H9 (cell line): ENCODE measurements around the gene CLIC3. TPM values are rescaled to one million over a fixed set of nuclear protein-coding genes. Genes with fewer than 3 reads are reported as not detected.
A peak's percentile ranks its signal among the peaks of the same experiment; 100 is the strongest.

ENCODE experiments used
- DNase-seq: peaks from one replicate; pipeline ENCODE4 v3.0.0-alpha.2; 2017
- H2AFZ ChIP-seq: one replicate; pipeline ENCODE4 v1.6.1; 2013; ENCODE audit warnings: mild to moderate bottlenecking, low read length, control low read depth, moderate library complexity
- H2AK5ac ChIP-seq: 2 replicates; pipeline ENCODE4 v1.6.1; 2013; ENCODE audit warnings: low read length, control low read depth, mixed read lengths; ENCODE audit not compliant: insufficient read length
- H2BK120ac ChIP-seq: one replicate; pipeline ENCODE4 v1.6.1; 2013; ENCODE audit warnings: low read depth, mild to moderate bottlenecking, low read length, control low read depth, inconsistent platforms; ENCODE audit not compliant: poor library complexity, severe bottlenecking
- H2BK12ac ChIP-seq: 2 replicates; pipeline ENCODE4 v1.6.1; 2013; ENCODE audit warnings: low read length, control low read depth, mixed read lengths, low read depth; ENCODE audit not compliant: insufficient read length
- H2BK15ac ChIP-seq: 2 replicates; pipeline ENCODE4 v1.6.1; 2013; ENCODE audit warnings: low read depth, low read length, control low read depth
- H2BK20ac ChIP-seq: one replicate; pipeline ENCODE4 v1.6.1; 2013; ENCODE audit warnings: low read depth, mild to moderate bottlenecking, low read length, control low read depth, inconsistent platforms; ENCODE audit not compliant: poor library complexity, severe bottlenecking
- H2BK5ac ChIP-seq: 2 replicates; pipeline ENCODE4 v1.6.1; 2013; ENCODE audit warnings: low read length, control low read depth, mixed read lengths; ENCODE audit not compliant: insufficient read length
- H3K14ac ChIP-seq: 2 replicates; pipeline ENCODE4 v1.6.1; 2013; ENCODE audit warnings: low read length, control low read depth; ENCODE audit not compliant: insufficient read depth
- H3K18ac ChIP-seq: 2 replicates; pipeline ENCODE4 v1.6.1; 2013; ENCODE audit warnings: low read depth, mild to moderate bottlenecking, mixed read lengths, low read length, control low read depth; ENCODE audit not compliant: insufficient read length
- H3K23ac ChIP-seq: 2 replicates; pipeline ENCODE4 v1.6.1; 2013; ENCODE audit warnings: low read length, control low read depth, mixed read lengths, low read depth; ENCODE audit not compliant: insufficient read length
- H3K23me2 ChIP-seq: 2 replicates; pipeline ENCODE4 v1.6.1; 2013; ENCODE audit warnings: low read depth, mild to moderate bottlenecking, mixed read lengths, low read length, control low read depth; ENCODE audit not compliant: insufficient read length, poor library complexity, severe bottlenecking
- H3K27ac ChIP-seq: 2 replicates; pipeline ENCODE4 v1.5.1; 2013; ENCODE audit warnings: low read length, control low read depth, mixed read lengths, low read depth; ENCODE audit not compliant: insufficient read length
- H3K27me3 ChIP-seq: 2 replicates; pipeline ENCODE4 v1.6.1; 2013; ENCODE audit warnings: low read length, control low read depth, inconsistent platforms; ENCODE audit not compliant: insufficient read depth
- H3K4ac ChIP-seq: 2 replicates; pipeline ENCODE4 v1.6.1; 2013; ENCODE audit warnings: low read depth, mild to moderate bottlenecking, control low read depth, inconsistent platforms, low read length, moderate library complexity
- H3K4me1 ChIP-seq: 2 replicates; pipeline ENCODE4 v1.6.1; 2013; ENCODE audit warnings: low read length, control low read depth, inconsistent platforms; ENCODE audit not compliant: insufficient read depth
- H3K4me2 ChIP-seq: 2 replicates; pipeline ENCODE4 v1.6.1; 2013; ENCODE audit warnings: low read length, control low read depth, mixed read lengths; ENCODE audit not compliant: insufficient read length, insufficient read depth
- H3K56ac ChIP-seq: 2 replicates; pipeline ENCODE4 v1.6.1; 2013; ENCODE audit warnings: low read depth, mild to moderate bottlenecking, mixed read lengths, low read length, control low read depth; ENCODE audit not compliant: insufficient read length
- H3K79me1 ChIP-seq: 2 replicates; pipeline ENCODE4 v1.6.1; 2013; ENCODE audit warnings: low read depth, mild to moderate bottlenecking, moderate library complexity, low read length, control low read depth, inconsistent platforms; ENCODE audit not compliant: insufficient read depth, poor library complexity, severe bottlenecking
- H3K79me2 ChIP-seq: 2 replicates; pipeline ENCODE4 v1.6.1; 2013; ENCODE audit warnings: low read length, control low read depth, inconsistent platforms; ENCODE audit not compliant: insufficient read depth
- H3K9ac ChIP-seq: 2 replicates; pipeline ENCODE4 v1.6.1; 2013; ENCODE audit warnings: low read length, control low read depth, mixed read lengths; ENCODE audit not compliant: insufficient read length; ENCODE audit errors: extremely low read depth
- H3K9me3 ChIP-seq: one replicate; pipeline ENCODE4 v1.6.1; 2013; ENCODE audit warnings: low read depth, low read length, inconsistent platforms; ENCODE audit not compliant: control insufficient read depth
- H3T11ph ChIP-seq: one replicate; pipeline ENCODE4 v1.6.1; 2013; ENCODE audit warnings: mild to moderate bottlenecking, low read length, control low read depth, inconsistent platforms
- H4K20me1 ChIP-seq: one replicate; pipeline ENCODE4 v1.6.1; 2013; ENCODE audit not compliant: control insufficient read depth, insufficient read length, insufficient read depth
- H4K5ac ChIP-seq: 2 replicates; pipeline ENCODE4 v1.6.1; 2013; ENCODE audit warnings: low read depth, mild to moderate bottlenecking, mixed read lengths, low read length, control low read depth; ENCODE audit not compliant: insufficient read length
- H4K8ac ChIP-seq: replicated peaks from 2 replicates; pipeline ENCODE4 v1.6.1; 2013; ENCODE audit warnings: low read length, control low read depth, mixed read lengths, low read depth; ENCODE audit not compliant: insufficient read length
- H4K91ac ChIP-seq: 2 replicates; pipeline ENCODE4 v1.6.1; 2013; ENCODE audit warnings: low read depth, mild to moderate bottlenecking, moderate library complexity, mixed read lengths, low read length, control low read depth; ENCODE audit not compliant: insufficient read length
- H3K27ac Mint-ChIP-seq, 3 experiments: 2 replicates in 2 of 3; 3 replicates in 1 of 3; pipeline ENCODE4 v1.8.0; 2020 to 2021; ENCODE audit warnings: mixed read lengths in 3 of 3, mild to moderate bottlenecking in 1 of 3, moderate library complexity in 1 of 3
- H3K27me3 Mint-ChIP-seq: 2 replicates; pipeline ENCODE4 v1.8.0; 2021; ENCODE audit warnings: low read depth, mild to moderate bottlenecking, moderate library complexity, mixed read lengths
- H3K36me3 Mint-ChIP-seq, 3 experiments: 2 replicates in 2 of 3; 3 replicates in 1 of 3; pipeline ENCODE4 v1.8.0; 2020 to 2021; ENCODE audit warnings: low read depth in 3 of 3, mixed read lengths in 3 of 3; ENCODE audit not compliant: insufficient read depth in 1 of 3
- H3K4me1 Mint-ChIP-seq, 2 experiments: 2 replicates each; pipeline ENCODE4 v1.8.0; 2020; ENCODE audit warnings: mixed read lengths in 2 of 2
- H3K4me3 Mint-ChIP-seq, 2 experiments: 2 replicates in 1 of 2; 3 replicates in 1 of 2; pipeline ENCODE4 v1.8.0; 2020 to 2021; ENCODE audit warnings: mild to moderate bottlenecking in 2 of 2, mixed read lengths in 2 of 2, moderate library complexity in 1 of 2
- H3K9me3 Mint-ChIP-seq, 2 experiments: 2 replicates in 1 of 2; 3 replicates in 1 of 2; pipeline ENCODE4 v1.8.0; 2020; ENCODE audit warnings: mild to moderate bottlenecking in 2 of 2, mixed read lengths in 2 of 2, moderate library complexity in 1 of 2
- CTCF ChIP-seq: fragments of 200-600 bp; sonication (generic); conservative IDR thresholded peaks from 3 replicates; pipeline ENCODE4 v1.8.0; 2021; ENCODE audit warnings: antibody characterized with exemption, mild to moderate bottlenecking
- WGBS: extraction: QIAGEN DNeasy Blood & Tissue Kit; methylation state at CpG from one replicate; pipeline ENCODE4 v1.1.7; 2013; ENCODE audit warnings: missing lambda C conversion rate, low lambda C conversion rate, mixed read lengths; ENCODE audit not compliant: insufficient read length; ENCODE audit errors: extremely low coverage; 5-methylcytosine and 5-hydroxymethylcytosine counted together
- total RNA-seq: library from RNA; stranded (reverse); gene quantifications from 2 replicates; pipeline ENCODE4 v1.2.1, GENCODE V29; 2021

Gene CLIC3
- total RNA-seq, 1 experiment from 2014 or later = 0.31 TPM

- no peak overlapping the region for H3K4me3 Mint-ChIP-seq
- Histone ChIP-seq H3K9ac (no peak overlapping the region), H2BK5ac (no peak overlapping the region), H2BK20ac (no peak overlapping the region), H3K9me3 (no peaks in the 10 kb centered on the region), H3K14ac (no peak overlapping the region), H3K18ac (no peak overlapping the region), H3K79me2 (no peaks in the 10 kb centered on the region), H3K4me1 (no peaks in the 10 kb centered on the region), H3K79me1 (no peaks in the 10 kb centered on the region), H4K5ac (no peak overlapping the region), H2BK12ac (no peak overlapping the region), H2BK120ac (no peak overlapping the region), H3K23me2 (no peaks in the 10 kb centered on the region), H3K27me3 (no peaks in the 10 kb centered on the region), H3K27ac (no peak overlapping the region), H2AFZ (no peak overlapping the region), H3K4me2 (peak overlapping the region; percentile 9), H4K91ac (no peak overlapping the region), H4K20me1 (no peaks in the 10 kb centered on the region), H3K4ac (no peak overlapping the region), H3K23ac (no peak overlapping the region), H4K8ac (no peak overlapping the region), H3T11ph (no peak overlapping the region), H2AK5ac (no peak overlapping the region), H2BK15ac (no peak overlapping the region), H3K56ac (no peak overlapping the region)
- H3K4me1 Mint-ChIP-seq = peaks cover 2% of the 10 kb centered on the region in 2 experiments; a peak in 2 of 4 replicates
- no peak for TF ChIP-seq CTCF
- H3K36me3 Mint-ChIP-seq = peaks cover 0 to 2% (median 0%) of the 10 kb centered on the region in 3 experiments; a peak in 2 of 7 replicates
- no CpG with 5 or more reads among the region's 33 CpGs for WGBS
- H3K9me3 Mint-ChIP-seq = peaks cover 4% of the 10 kb centered on the region in 2 experiments; a peak in 3 of 5 replicates
- no peak overlapping the region for H3K27ac Mint-ChIP-seq
- no peak for DNase-seq
- peaks cover 17% of the 10 kb centered on the region for H3K27me3 Mint-ChIP-seq
Measured at GRCh38 chr9:136985853-136986252, 10.5 kb downstream of the CLIC3 start.
